ENCODE data around the gene CAB39L.

DNA sequence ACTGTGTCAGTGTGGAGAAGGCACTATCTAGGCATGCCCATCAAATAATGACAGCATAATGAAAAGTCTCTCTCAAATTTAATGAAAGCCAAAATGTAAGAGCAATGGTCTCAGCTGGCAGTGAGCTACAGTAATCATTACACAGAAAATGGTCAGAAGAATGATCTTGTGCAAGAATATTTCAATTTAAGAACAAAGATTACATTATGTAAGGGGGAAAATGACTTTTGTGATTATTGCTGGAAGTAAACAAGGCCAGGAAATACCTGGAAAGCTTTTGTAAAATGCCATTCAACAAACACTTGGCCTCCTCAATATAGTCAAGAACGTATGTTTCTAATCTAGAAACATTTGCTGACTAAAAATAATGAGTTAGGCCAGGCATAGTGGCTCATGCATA, 89.1 kb downstream of the CAB39L start:
- TF ChIP-seq CBX2 (IDR thresholded peaks at IDR 0.05; ENCODE audit: borderline replicate concordance, low read depth) (no peak), USF2 (IDR thresholded peaks at IDR 0.05) (no peak), SMC3 (IDR thresholded peaks at IDR 0.05) (no peak), EP300 (IDR thresholded peaks at IDR 0.05) (no peak), TP53 (CRISPR knock-in tag; IDR thresholded peaks at IDR 0.05) (no peak), ZNF302 (CRISPR knock-in tag; IDR thresholded peaks at IDR 0.05) (no peak), RCOR1 (IDR thresholded peaks at IDR 0.05; ENCODE audit: low read depth, low read length) (no peak)
- TF ChIP-seq, protein P1, sequence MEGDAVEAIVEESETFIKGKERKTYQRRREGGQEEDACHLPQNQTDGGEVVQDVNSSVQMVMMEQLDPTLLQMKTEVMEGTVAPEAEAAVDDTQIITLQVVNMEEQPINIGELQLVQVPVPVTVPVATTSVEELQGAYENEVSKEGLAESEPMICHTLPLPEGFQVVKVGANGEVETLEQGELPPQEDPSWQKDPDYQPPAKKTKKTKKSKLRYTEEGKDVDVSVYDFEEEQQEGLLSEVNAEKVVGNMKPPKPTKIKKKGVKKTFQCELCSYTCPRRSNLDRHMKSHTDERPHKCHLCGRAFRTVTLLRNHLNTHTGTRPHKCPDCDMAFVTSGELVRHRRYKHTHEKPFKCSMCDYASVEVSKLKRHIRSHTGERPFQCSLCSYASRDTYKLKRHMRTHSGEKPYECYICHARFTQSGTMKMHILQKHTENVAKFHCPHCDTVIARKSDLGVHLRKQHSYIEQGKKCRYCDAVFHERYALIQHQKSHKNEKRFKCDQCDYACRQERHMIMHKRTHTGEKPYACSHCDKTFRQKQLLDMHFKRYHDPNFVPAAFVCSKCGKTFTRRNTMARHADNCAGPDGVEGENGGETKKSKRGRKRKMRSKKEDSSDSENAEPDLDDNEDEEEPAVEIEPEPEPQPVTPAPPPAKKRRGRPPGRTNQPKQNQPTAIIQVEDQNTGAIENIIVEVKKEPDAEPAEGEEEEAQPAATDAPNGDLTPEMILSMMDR (IDR thresholded peaks at IDR 0.05), result no peak
